Mesendoderm (in vitro differentiated cells): ENCODE data around the gene LSM14A.
"Not testable (repeated sequence)": the region's sequence is repeated elsewhere in the genome, so short reads cannot be mapped to it uniquely, and the experiment has no call there.

Experiments used
- DNase-seq: peaks from one replicate; pipeline ENCODE4 v3.0.0; 2013
- H2AK5ac ChIP-seq: 2 replicates; pipeline ENCODE4 v1.6.1; 2013; ENCODE audit warnings: low read length, inconsistent platforms
- H2BK120ac ChIP-seq: 2 replicates; pipeline ENCODE4 v1.6.1; 2013; ENCODE audit warnings: low read depth, mild to moderate bottlenecking, low read length, moderate library complexity, mixed read lengths
- H2BK15ac ChIP-seq: replicated peaks from 2 replicates; pipeline ENCODE4 v1.6.1; 2013; ENCODE audit warnings: low read depth, mild to moderate bottlenecking, moderate library complexity
- H2BK5ac ChIP-seq: 2 replicates; pipeline ENCODE4 v1.6.1; 2013; ENCODE audit warnings: low read length, inconsistent platforms
- H3K18ac ChIP-seq: 2 replicates; pipeline ENCODE4 v1.6.1; 2013; ENCODE audit warnings: mild to moderate bottlenecking, low read length, mixed read lengths
- H3K23ac ChIP-seq: one replicate; pipeline ENCODE4 v1.6.1; 2013; ENCODE audit warnings: low read length
- H3K27ac ChIP-seq: 2 replicates; pipeline ENCODE4 v1.5.1; 2013; ENCODE audit warnings: low read depth, mild to moderate bottlenecking, inconsistent platforms, low read length, moderate library complexity
- H3K27me3 ChIP-seq: 2 replicates; pipeline ENCODE4 v1.6.1; 2013; ENCODE audit warnings: low read length, control low read depth, mild to moderate bottlenecking, inconsistent platforms; ENCODE audit not compliant: insufficient read depth, poor library complexity
- H3K36me3 ChIP-seq: 2 replicates; pipeline ENCODE4 v1.6.1; 2013; ENCODE audit warnings: low read length, inconsistent platforms; ENCODE audit not compliant: control insufficient read depth, insufficient read depth
- H3K4ac ChIP-seq: one replicate; pipeline ENCODE4 v1.6.1; 2013; ENCODE audit warnings: low read depth, mild to moderate bottlenecking, low read length, moderate library complexity
- H3K4me1 ChIP-seq: 2 replicates; pipeline ENCODE4 v1.6.1; 2013; ENCODE audit warnings: low read depth, low read length, inconsistent platforms; ENCODE audit not compliant: control insufficient read depth
- H3K4me2 ChIP-seq: 2 replicates; pipeline ENCODE4 v1.6.1; 2013; ENCODE audit warnings: low read length
- H3K4me3 ChIP-seq: 2 replicates; pipeline ENCODE4 v1.5.1; 2013; ENCODE audit warnings: mild to moderate bottlenecking, low read length
- H3K56ac ChIP-seq: one replicate; pipeline ENCODE4 v1.6.1; 2013; ENCODE audit warnings: low read length
- H3K79me1 ChIP-seq: 2 replicates; pipeline ENCODE4 v1.6.1; 2013; ENCODE audit warnings: low read length, inconsistent platforms
- H3K79me2 ChIP-seq: 2 replicates; pipeline ENCODE4 v1.6.1; 2013; ENCODE audit warnings: mild to moderate bottlenecking, low read length; ENCODE audit not compliant: control insufficient read depth, insufficient read depth
- H3K9ac ChIP-seq: 2 replicates; pipeline ENCODE4 v1.6.1; 2013; ENCODE audit warnings: low read length, inconsistent platforms
- H4K5ac ChIP-seq: one replicate; pipeline ENCODE4 v1.6.1; 2013; ENCODE audit warnings: low read length
- H4K8ac ChIP-seq: one replicate; pipeline ENCODE4 v1.6.1; 2013; ENCODE audit warnings: low read depth, mild to moderate bottlenecking, control low read depth, low read length, moderate library complexity
- WGBS: extraction: QIAGEN DNeasy Blood & Tissue Kit; methylation state at CpG from one replicate; pipeline ENCODE4 v1.1.7; 2013; ENCODE audit warnings: low lambda C conversion rate, missing lambda C conversion rate; ENCODE audit not compliant: insufficient coverage; ENCODE audit errors: extremely low coverage; 5-methylcytosine and 5-hydroxymethylcytosine counted together

Gene LSM14A

GRCh38 chr19:34189917-34190425 lies 17.7 kb downstream of the LSM14A start:
- H3K79me2 ChIP-seq: peaks cover 71% of the 10 kb centered on the region
- H2BK15ac ChIP-seq: no peak overlapping the region
- no peak overlapping the region for H3K4me3 ChIP-seq
- WGBS: no CpG with 5 or more reads among the region's 1 CpG
- no peaks in the 10 kb centered on the region for H3K27me3 ChIP-seq
- no peak overlapping the region for H2BK5ac ChIP-seq
- DNase-seq: no peak
- no peak overlapping the region for H4K5ac ChIP-seq
- no peaks in the 10 kb centered on the region for H3K4me1 ChIP-seq
- H2AK5ac ChIP-seq: no peak overlapping the region
- no peak overlapping the region for H3K56ac ChIP-seq
- no peak overlapping the region for H4K8ac ChIP-seq
- H3K4ac ChIP-seq: no peak overlapping the region
- no peak overlapping the region for H2BK120ac ChIP-seq
- no peak overlapping the region for H3K23ac ChIP-seq
- no peak overlapping the region for H3K9ac ChIP-seq
- peaks cover 13% of the 10 kb centered on the region for H3K79me1 ChIP-seq
- no peak overlapping the region for H3K4me2 ChIP-seq
- H3K27ac ChIP-seq: no peak overlapping the region
- peaks cover 3% of the 10 kb centered on the region for H3K36me3 ChIP-seq
- no peak overlapping the region for H3K18ac ChIP-seq

GRCh38 chr19:34191355-34191962 lies 19.2 kb downstream of the LSM14A start:
- Histone ChIP-seq H3K4me2 (no peak overlapping the region), H4K5ac (no peak overlapping the region), H3K23ac (no peak overlapping the region), H3K9ac (no peak overlapping the region), H3K4me3 (no peak overlapping the region), H2BK5ac (no peak overlapping the region), H3K18ac (no peak overlapping the region), H3K79me2 (peaks cover 58% of the 10 kb centered on the region), H2BK15ac (no peak overlapping the region), H3K27ac (no peak overlapping the region), H3K4ac (no peak overlapping the region), H4K8ac (no peak overlapping the region), H3K36me3 (peaks cover 3% of the 10 kb centered on the region), H3K79me1 (peaks cover 9% of the 10 kb centered on the region), H3K27me3 (no peaks in the 10 kb centered on the region), H2AK5ac (no peak overlapping the region), H3K56ac (no peak overlapping the region), H2BK120ac (no peak overlapping the region), H3K4me1 (no peaks in the 10 kb centered on the region)
- no peak for DNase-seq
- WGBS: no CpG with 5 or more reads among the region's 3 CpGs

- Histone ChIP-seq H3K4me3 (no peak overlapping the region), H2BK15ac (no peak overlapping the region), H3K23ac (no peak overlapping the region), H3K4me1 (no peaks in the 10 kb centered on the region), H3K79me2 (peaks cover 39% of the 10 kb centered on the region), H3K27ac (no peak overlapping the region), H2BK120ac (no peak overlapping the region), H3K27me3 (no peaks in the 10 kb centered on the region), H3K9ac (no peak overlapping the region), H3K56ac (no peak overlapping the region), H2BK5ac (no peak overlapping the region), H3K18ac (no peak overlapping the region), H4K8ac (no peak overlapping the region), H3K79me1 (peaks cover 8% of the 10 kb centered on the region), H3K36me3 (peaks cover 4% of the 10 kb centered on the region), H3K4ac (no peak overlapping the region), H4K5ac (no peak overlapping the region), H3K4me2 (no peak overlapping the region), H2AK5ac (no peak overlapping the region)
- DNase-seq: no peak
- no CpG with 5 or more reads among the region's 2 CpGs for WGBS
Observed at GRCh38 chr19:34193439-34193838, 21.1 kb downstream of the LSM14A start.

- H3K4me2 ChIP-seq: no peak overlapping the region
- no peak overlapping the region for H3K4me3 ChIP-seq
- H4K8ac ChIP-seq: no peak overlapping the region
- no peak overlapping the region for H3K4ac ChIP-seq
- H3K79me2 ChIP-seq: peaks cover 36% of the 10 kb centered on the region
- WGBS: no CpG with 5 or more reads among the region's 4 CpGs
- no peak overlapping the region for H3K56ac ChIP-seq
- no peak overlapping the region for H3K27ac ChIP-seq
- no peak overlapping the region for H3K23ac ChIP-seq
- no peak overlapping the region for H2BK15ac ChIP-seq
- peaks cover 4% of the 10 kb centered on the region for H3K36me3 ChIP-seq
- no peaks in the 10 kb centered on the region for H3K4me1 ChIP-seq
- H3K79me1 ChIP-seq: peaks cover 7% of the 10 kb centered on the region
- H3K18ac ChIP-seq: no peak overlapping the region
- no peak overlapping the region for H4K5ac ChIP-seq
- no peaks in the 10 kb centered on the region for H3K27me3 ChIP-seq
- no peak overlapping the region for H3K9ac ChIP-seq
- no peak overlapping the region for H2BK120ac ChIP-seq
- DNase-seq: no peak
- H2BK5ac ChIP-seq: no peak overlapping the region
- no peak overlapping the region for H2AK5ac ChIP-seq
Observed at GRCh38 chr19:34193876-34194275, 21.6 kb downstream of the LSM14A start.

- Histone ChIP-seq H3K4me2 (no peak overlapping the region), H4K8ac (no peak overlapping the region), H3K79me1 (peaks cover 5% of the 10 kb centered on the region), H4K5ac (no peak overlapping the region), H3K4ac (no peak overlapping the region), H3K79me2 (no peaks in the 10 kb centered on the region), H3K56ac (no peak overlapping the region), H3K27ac (no peak overlapping the region), H2BK15ac (no peak overlapping the region), H2BK5ac (no peak overlapping the region), H3K18ac (no peak overlapping the region), H2AK5ac (no peak overlapping the region), H3K23ac (no peak overlapping the region), H3K4me1 (no peaks in the 10 kb centered on the region), H3K36me3 (peaks cover 3% of the 10 kb centered on the region), H2BK120ac (no peak overlapping the region), H3K27me3 (no peaks in the 10 kb centered on the region), H3K9ac (no peak overlapping the region), H3K4me3 (no peak overlapping the region)
- no peak for DNase-seq
- no CpG with 5 or more reads among the region's 6 CpGs for whole genome bisulfite sequencing
Observed at GRCh38 chr19:34201133-34201532, 28.8 kb downstream of the LSM14A start.

- not testable (repeated sequence) for H3K79me1 ChIP-seq, H3K27me3 ChIP-seq, H3K4me2 ChIP-seq, H3K56ac ChIP-seq, H2AK5ac ChIP-seq, H3K4ac ChIP-seq, H2BK120ac ChIP-seq, H3K27ac ChIP-seq, H4K8ac ChIP-seq, H2BK5ac ChIP-seq, H3K4me3 ChIP-seq, H3K4me1 ChIP-seq, H3K79me2 ChIP-seq, DNase-seq, H3K9ac ChIP-seq, H2BK15ac ChIP-seq, H3K18ac ChIP-seq, H3K36me3 ChIP-seq, H4K5ac ChIP-seq, H3K23ac ChIP-seq
- whole genome bisulfite sequencing: no CpG with 5 or more reads among the region's 7 CpGs
Observed at GRCh38 chr19:34205324-34205723, 33.0 kb downstream of the LSM14A start.
